ENCODE measurements around the gene TIMP4.

- TF ChIP-seq, protein P1, sequence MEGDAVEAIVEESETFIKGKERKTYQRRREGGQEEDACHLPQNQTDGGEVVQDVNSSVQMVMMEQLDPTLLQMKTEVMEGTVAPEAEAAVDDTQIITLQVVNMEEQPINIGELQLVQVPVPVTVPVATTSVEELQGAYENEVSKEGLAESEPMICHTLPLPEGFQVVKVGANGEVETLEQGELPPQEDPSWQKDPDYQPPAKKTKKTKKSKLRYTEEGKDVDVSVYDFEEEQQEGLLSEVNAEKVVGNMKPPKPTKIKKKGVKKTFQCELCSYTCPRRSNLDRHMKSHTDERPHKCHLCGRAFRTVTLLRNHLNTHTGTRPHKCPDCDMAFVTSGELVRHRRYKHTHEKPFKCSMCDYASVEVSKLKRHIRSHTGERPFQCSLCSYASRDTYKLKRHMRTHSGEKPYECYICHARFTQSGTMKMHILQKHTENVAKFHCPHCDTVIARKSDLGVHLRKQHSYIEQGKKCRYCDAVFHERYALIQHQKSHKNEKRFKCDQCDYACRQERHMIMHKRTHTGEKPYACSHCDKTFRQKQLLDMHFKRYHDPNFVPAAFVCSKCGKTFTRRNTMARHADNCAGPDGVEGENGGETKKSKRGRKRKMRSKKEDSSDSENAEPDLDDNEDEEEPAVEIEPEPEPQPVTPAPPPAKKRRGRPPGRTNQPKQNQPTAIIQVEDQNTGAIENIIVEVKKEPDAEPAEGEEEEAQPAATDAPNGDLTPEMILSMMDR (IDR thresholded peaks at IDR 0.05): no peak
- TF ChIP-seq POLR2A (IDR thresholded peaks at IDR 0.05): no peak
These were observed 11.5 kb downstream of the TIMP4 start for GRCh38 chr3:12147049-12147780.
